GM23338 (cell line): ENCODE data around the gene VPS37C. TPM values are rescaled to one million over a fixed set of nuclear protein-coding genes. Genes with fewer than 3 reads are reported as not detected.

Experiments used
- ATAC-seq: fragments of 200-7000 bp; cut with Tn5 transposase; 3 replicates; pipeline ENCODE4 v1.9.1; 2020
- DNase-seq: peaks from one replicate; pipeline ENCODE4 v3.0.0-alpha.2; 2015; ENCODE audit warnings: low spot score
- H2AFZ ChIP-seq: fragments of 200-600 bp; sonication (generic); 2 replicates; pipeline ENCODE4 v1.8.0; 2016; ENCODE audit warnings: antibody characterized with exemption, mild to moderate bottlenecking, moderate library complexity
- H3F3A ChIP-seq: fragments of 200-600 bp; sonication (generic); replicated peaks from 2 replicates; pipeline ENCODE4 v1.8.0; 2017; ENCODE audit warnings: antibody characterized with exemption, mixed run types, low read depth
- H3K27ac ChIP-seq: fragments of 200-600 bp; sonication (generic); 2 replicates; pipeline ENCODE4 v1.6.1; 2016; ENCODE audit warnings: low read depth
- H3K27me3 ChIP-seq: fragments of 200-600 bp; sonication (generic); 2 replicates; pipeline ENCODE4 v1.8.0; 2016; ENCODE audit warnings: mild to moderate bottlenecking, mixed run types, moderate library complexity; ENCODE audit not compliant: insufficient read depth
- H3K36me3 ChIP-seq: fragments of 200-600 bp; sonication (generic); 2 replicates; pipeline ENCODE4 v1.8.0; 2016; ENCODE audit warnings: mild to moderate bottlenecking; ENCODE audit not compliant: insufficient read depth
- H3K4me1 ChIP-seq: fragments of 200-600 bp; sonication (generic); 2 replicates; pipeline ENCODE4 v1.8.0; 2016; ENCODE audit warnings: mild to moderate bottlenecking, moderate library complexity; ENCODE audit not compliant: insufficient read depth
- H3K4me2 ChIP-seq: fragments of 200-600 bp; sonication (generic); 2 replicates; pipeline ENCODE4 v1.7.1; 2017; ENCODE audit warnings: mixed run types
- H3K4me3 ChIP-seq: fragments of 200-600 bp; sonication (generic); 2 replicates; pipeline ENCODE4 v1.6.1; 2016; ENCODE audit warnings: mixed run types
- H3K79me2 ChIP-seq: fragments of 200-600 bp; sonication (generic); replicated peaks from 2 replicates; pipeline ENCODE4 v1.8.0; 2017; ENCODE audit warnings: mild to moderate bottlenecking; ENCODE audit not compliant: insufficient read depth
- H3K9me2 ChIP-seq: fragments of 200-600 bp; sonication (generic); 2 replicates; pipeline ENCODE4 v1.8.0; 2017; ENCODE audit not compliant: insufficient read depth
- H4K20me1 ChIP-seq: fragments of 200-600 bp; sonication (generic); replicated peaks from 2 replicates; pipeline ENCODE4 v1.8.0; 2017; ENCODE audit warnings: mild to moderate bottlenecking; ENCODE audit not compliant: insufficient read depth
- H3K27ac Mint-ChIP-seq: 2 replicates; pipeline ENCODE4 v1.8.0; 2020; ENCODE audit warnings: inconsistent platforms, mild to moderate bottlenecking, moderate library complexity, mixed read lengths
- H3K27me3 Mint-ChIP-seq: 3 replicates; pipeline ENCODE4 v1.8.0; 2022; ENCODE audit warnings: low read depth, mild to moderate bottlenecking, moderate library complexity, mixed read lengths, inconsistent platforms; ENCODE audit not compliant: insufficient read depth, poor library complexity
- H3K36me3 Mint-ChIP-seq: 3 replicates; pipeline ENCODE4 v1.8.0; 2021; ENCODE audit warnings: low read depth, mild to moderate bottlenecking, inconsistent platforms, moderate library complexity, mixed read lengths
- H3K4me1 Mint-ChIP-seq: 3 replicates; pipeline ENCODE4 v1.8.0; 2020; ENCODE audit warnings: mild to moderate bottlenecking, inconsistent platforms, mixed read lengths
- H3K4me3 Mint-ChIP-seq: 3 replicates; pipeline ENCODE4 v1.8.0; 2021; ENCODE audit warnings: moderate library complexity, mild to moderate bottlenecking, inconsistent platforms, mixed read lengths
- H3K9me3 Mint-ChIP-seq: 3 replicates; pipeline ENCODE4 v1.8.0; 2020; ENCODE audit warnings: moderate library complexity, mild to moderate bottlenecking, inconsistent platforms, mixed read lengths
- CREB1 ChIP-seq: fragments of 250-450 bp; sonication (Bioruptor Pico); IDR thresholded peaks from 2 replicates; pipeline ENCODE4 v1.5.0; 2020; ENCODE audit warnings: low read depth, mild to moderate bottlenecking, moderate library complexity
- CTCF ChIP-seq, 2 experiments: fragments of 200-600 bp in 1 of 2; sonication (generic) in 1 of 2; conservative IDR thresholded peaks; 2 replicates each; pipeline versions ENCODE4 v1.5.1 to v1.6.1; 2016 to 2017; ENCODE audit warnings: antibody characterized with exemption in 2 of 2, low read depth in 2 of 2, mild to moderate bottlenecking in 2 of 2, moderate library complexity in 1 of 2
- EZH2 ChIP-seq: fragments of 200-600 bp; sonication (generic); IDR thresholded peaks from one replicate; pipeline ENCODE4 v1.8.0; 2017; ENCODE audit warnings: antibody characterized with exemption, mild to moderate bottlenecking, low read depth; ENCODE audit not compliant: unreplicated experiment
- EZH2phosphoT487 ChIP-seq: fragments of 200-600 bp; sonication (generic); IDR thresholded peaks from one replicate; pipeline ENCODE4 v1.8.1; 2018; ENCODE audit warnings: antibody characterized with exemption; ENCODE audit not compliant: unreplicated experiment
- JUNB ChIP-seq: IDR thresholded peaks from one replicate; pipeline ENCODE4 v1.6.1; 2016; ENCODE audit warnings: antibody characterized with exemption; ENCODE audit not compliant: unreplicated experiment
- NANOG ChIP-seq: IDR thresholded peaks from 2 replicates; pipeline ENCODE4 v1.6.1; 2016; ENCODE audit warnings: antibody characterized with exemption, borderline replicate concordance
- POLR2AphosphoS5 ChIP-seq: IDR thresholded peaks from 2 replicates; pipeline ENCODE4 v1.6.1; 2016; ENCODE audit warnings: antibody characterized with exemption, low read depth
- REST ChIP-seq: IDR thresholded peaks from one replicate; pipeline ENCODE4 v1.6.1; 2018; ENCODE audit warnings: antibody characterized with exemption; ENCODE audit not compliant: unreplicated experiment
- STAT1 ChIP-seq: IDR thresholded peaks from one replicate; pipeline ENCODE4 v1.6.1; 2016; ENCODE audit warnings: antibody characterized with exemption; ENCODE audit not compliant: unreplicated experiment
- ZNF114 ChIP-seq: fragments of 250-450 bp; sonication (Bioruptor Pico); IDR thresholded peaks from 2 replicates; pipeline ENCODE4 v1.5.0; 2020; ENCODE audit warnings: mild to moderate bottlenecking, moderate library complexity
- ZNF331 ChIP-seq: fragments of 250-450 bp; sonication (Bioruptor Pico); IDR thresholded peaks from 2 replicates; pipeline ENCODE4 v1.5.0; 2020; ENCODE audit warnings: low read depth, mild to moderate bottlenecking, moderate library complexity
- ZNF462 ChIP-seq: fragments of 250-450 bp; sonication (Bioruptor Pico); IDR thresholded peaks from 2 replicates; pipeline ENCODE4 v1.5.0; 2020; ENCODE audit warnings: mild to moderate bottlenecking, moderate library complexity
- polyA plus RNA-seq: library from polyadenylated mRNA; unstranded; fragments of >200 nt; fragmentation: Nextera tagmentation; extraction: Ambion mirVana; gene quantifications from 2 replicates; pipeline ENCODE4 v1.2.1, GENCODE V29; 2016
- total RNA-seq: library from RNA; depleted of rRNA; stranded (reverse); fragments of >200 nt; shearing (Covaris generic); gene quantifications from 2 replicates; pipeline ENCODE4 v1.2.3, GENCODE V29; 2014
- TF ChIP-seq, protein P1 (sequence below): IDR thresholded peaks from 2 replicates; pipeline ENCODE4 v1.6.1; 2016; ENCODE audit warnings: antibody characterized with exemption

The VPS37C gene
- total and polyA plus RNA-seq, 2 experiments from 2014 or later, result 8.8 to 19.4 TPM

DNA sequence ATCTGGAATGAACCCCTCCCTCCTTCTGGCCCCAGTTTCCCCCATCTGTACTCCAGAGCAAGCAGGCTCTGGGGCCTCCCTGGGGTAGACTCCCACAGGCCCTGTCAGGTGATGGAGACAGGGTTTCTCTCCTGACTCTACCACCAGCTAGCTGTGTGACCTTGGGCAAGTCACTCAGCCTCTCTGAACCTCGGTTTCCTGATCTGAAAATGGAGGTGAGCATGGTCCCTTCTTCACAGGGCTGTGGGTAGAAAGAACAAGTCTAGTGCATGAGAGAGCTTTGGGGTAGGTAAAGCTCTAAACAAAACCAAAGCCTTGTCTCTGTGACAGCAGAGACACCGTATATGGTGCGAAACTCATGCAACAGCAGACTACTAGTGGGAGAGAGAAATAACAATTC is 53.3 kb downstream of the VPS37C start:
- H3K4me1 ChIP-seq, result no peaks in the 10 kb centered on the region
- H3K4me3 Mint-ChIP-seq, result no peak overlapping the region
- H3K9me2 ChIP-seq, result no peaks in the 10 kb centered on the region
- ATAC-seq (no peak), DNase-seq (no peak)
- no peaks in the 10 kb centered on the region for H3K36me3 Mint-ChIP-seq
- no peak overlapping the region for H3K27ac Mint-ChIP-seq
- H3K36me3 ChIP-seq, result no peaks in the 10 kb centered on the region
- no peaks in the 10 kb centered on the region for H3K9me3 Mint-ChIP-seq
- no peaks in the 10 kb centered on the region for H3K27me3 ChIP-seq
- no peaks in the 10 kb centered on the region for H3F3A ChIP-seq
- H2AFZ ChIP-seq, result no peak overlapping the region
- H3K4me2 ChIP-seq, result no peak overlapping the region
- H3K27me3 Mint-ChIP-seq, result peaks cover 1% of the 10 kb centered on the region
- no peaks in the 10 kb centered on the region for H3K4me1 Mint-ChIP-seq
- H3K4me3 ChIP-seq, result no peak overlapping the region
- TF ChIP-seq ZNF114 (CRISPR knock-in tag) (no peak), ZNF462 (CRISPR knock-in tag) (no peak), JUNB (no peak), EZH2 (no peak), STAT1 (no peak), POLR2AphosphoS5 (no peak), ZNF331 (CRISPR knock-in tag) (no peak), EZH2phosphoT487 (no peak), CREB1 (CRISPR knock-in tag) (no peak), NANOG (no peak), CTCF (conservative IDR thresholded peaks at IDR 0.05; ENCODE audit: low read depth in 2 of 2) (no peak), REST (no peak)
- TF ChIP-seq, protein P1, sequence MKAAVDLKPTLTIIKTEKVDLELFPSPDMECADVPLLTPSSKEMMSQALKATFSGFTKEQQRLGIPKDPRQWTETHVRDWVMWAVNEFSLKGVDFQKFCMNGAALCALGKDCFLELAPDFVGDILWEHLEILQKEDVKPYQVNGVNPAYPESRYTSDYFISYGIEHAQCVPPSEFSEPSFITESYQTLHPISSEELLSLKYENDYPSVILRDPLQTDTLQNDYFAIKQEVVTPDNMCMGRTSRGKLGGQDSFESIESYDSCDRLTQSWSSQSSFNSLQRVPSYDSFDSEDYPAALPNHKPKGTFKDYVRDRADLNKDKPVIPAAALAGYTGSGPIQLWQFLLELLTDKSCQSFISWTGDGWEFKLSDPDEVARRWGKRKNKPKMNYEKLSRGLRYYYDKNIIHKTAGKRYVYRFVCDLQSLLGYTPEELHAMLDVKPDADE, result no peak
- H4K20me1 ChIP-seq, result no peaks in the 10 kb centered on the region
- H3K27ac ChIP-seq, result no peak overlapping the region
- H3K79me2 ChIP-seq, result no peaks in the 10 kb centered on the region
